Tibial nerve (tissue), 4 donors: Measurements from ENCODE around the gene GABRD. TPM values are rescaled to one million over a fixed set of nuclear protein-coding genes. Genes with fewer than 3 reads are reported as not detected.
"Not testable (repeated sequence)": the region's sequence is repeated elsewhere in the genome, so short reads cannot be mapped to it uniquely, and the experiment has no call there.

ENCODE experiments used
- DNase-seq, 2 donors: peaks; one replicate each; pipeline ENCODE4 v3.0.0-alpha.2; 2019; ENCODE audit warnings: low spot score in 2 of 2
- H3K27ac ChIP-seq, 4 donors: fragments of 200-600 bp; sonication (generic) in 3 of 4; one replicate each; pipeline ENCODE4 v1.5.1; 2017 to 2019; ENCODE audit warnings: mild to moderate bottlenecking in 1 of 4
- H3K27me3 ChIP-seq, 2 donors: fragments of 200-600 bp; sonication (generic) in 1 of 2; one replicate each; pipeline versions ENCODE4 v1.5.1 to v1.6.0; 2017 to 2019
- H3K36me3 ChIP-seq, 3 donors: fragments of 200-600 bp; sonication (generic); one replicate each; pipeline ENCODE4 v1.5.1; 2018 to 2019
- H3K4me1 ChIP-seq, 4 donors: fragments of 200-600 bp; sonication (generic) in 3 of 4; one replicate each; pipeline ENCODE4 v1.5.1; 2017 to 2019
- H3K4me3 ChIP-seq, 4 donors: fragments of 200-600 bp; sonication (generic) in 3 of 4; one replicate each; pipeline ENCODE4 v1.5.1; 2017 to 2019; ENCODE audit warnings: mild to moderate bottlenecking in 1 of 4, moderate library complexity in 1 of 4
- H3K9me3 ChIP-seq, 4 donors: fragments of 200-600 bp; sonication (generic) in 3 of 4; one replicate each; pipeline ENCODE4 v1.5.1; 2017 to 2019
- EP300 ChIP-seq, 2 donors: sonication (generic); formaldehyde crosslinking; IDR thresholded peaks; one replicate each; pipeline ENCODE4 v1.6.1; 2017; ENCODE audit warnings: antibody characterized with exemption in 2 of 2, mild to moderate bottlenecking in 1 of 2
- POLR2A ChIP-seq, 2 donors: fragments of 450-650 bp; IDR thresholded peaks; one replicate each; pipeline ENCODE4 v1.6.1; 2017; ENCODE audit warnings: antibody characterized with exemption in 2 of 2, mild to moderate bottlenecking in 2 of 2, moderate library complexity in 2 of 2
- WGBS, 2 donors: methylation state at CpG; one replicate each; pipeline ENCODE4 v1.1.5; 2018; 5-methylcytosine and 5-hydroxymethylcytosine counted together
- total RNA-seq, 4 donors: library from RNA; depleted of rRNA; stranded (reverse); fragments of >200 nt; gene quantifications; one replicate each; pipeline ENCODE4 v1.1.0, GENCODE V29; 2016
- TF ChIP-seq, protein P1 (sequence below), 5 experiments: fragments of 200-600 bp in 3 of 5; fragments of 450-650 bp in 2 of 5; sonication (generic) in 3 of 5; IDR thresholded peaks; one replicate each; pipeline ENCODE4 v1.5.1; 2016 to 2019; ENCODE audit warnings: antibody characterized with exemption in 5 of 5, mild to moderate bottlenecking in 3 of 5, moderate library complexity in 2 of 5

GABRD gene
- total RNA-seq, 4 donors from 2014 or later: 1.0 TPM; not detected in 3

DNA sequence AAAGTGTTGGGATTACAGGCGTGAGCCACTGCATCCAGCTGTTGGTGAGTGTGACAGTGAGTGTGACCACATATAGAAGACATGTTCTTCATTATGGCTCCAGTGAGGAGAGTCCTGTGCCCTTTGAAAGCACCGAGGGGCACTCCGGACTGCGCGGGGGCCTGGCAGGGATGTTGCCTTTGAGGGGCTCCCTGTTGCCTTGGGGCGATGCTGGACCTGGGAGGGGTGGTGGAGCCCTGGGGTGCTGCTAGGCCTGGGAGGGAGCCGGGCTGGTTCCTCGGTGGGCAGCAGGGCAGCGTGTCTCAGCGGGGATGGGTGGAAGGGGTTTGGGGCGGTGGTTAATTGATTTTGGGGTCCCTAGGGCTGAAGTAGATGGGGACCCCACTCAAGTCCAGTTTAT lies 41.0 kb upstream of the GABRD start:
- 81 to 90% methylated on average over 9 to 10 of the region's 11 CpGs for WGBS, 2 donors
- Histone ChIP-seq H3K27me3 (peaks cover 0 to 19% of the 10 kb centered on the region in 2 donors), H3K36me3 (no peaks in the 10 kb centered on the region), H3K27ac (no peak overlapping the region), H3K4me3 (no peak overlapping the region), H3K4me1 (no peaks in the 10 kb centered on the region), H3K9me3 (no peaks in the 10 kb centered on the region)
- DNase-seq: no peak
- TF ChIP-seq EP300 (IDR thresholded peaks at IDR 0.05): no peak
- TF ChIP-seq, protein P1, sequence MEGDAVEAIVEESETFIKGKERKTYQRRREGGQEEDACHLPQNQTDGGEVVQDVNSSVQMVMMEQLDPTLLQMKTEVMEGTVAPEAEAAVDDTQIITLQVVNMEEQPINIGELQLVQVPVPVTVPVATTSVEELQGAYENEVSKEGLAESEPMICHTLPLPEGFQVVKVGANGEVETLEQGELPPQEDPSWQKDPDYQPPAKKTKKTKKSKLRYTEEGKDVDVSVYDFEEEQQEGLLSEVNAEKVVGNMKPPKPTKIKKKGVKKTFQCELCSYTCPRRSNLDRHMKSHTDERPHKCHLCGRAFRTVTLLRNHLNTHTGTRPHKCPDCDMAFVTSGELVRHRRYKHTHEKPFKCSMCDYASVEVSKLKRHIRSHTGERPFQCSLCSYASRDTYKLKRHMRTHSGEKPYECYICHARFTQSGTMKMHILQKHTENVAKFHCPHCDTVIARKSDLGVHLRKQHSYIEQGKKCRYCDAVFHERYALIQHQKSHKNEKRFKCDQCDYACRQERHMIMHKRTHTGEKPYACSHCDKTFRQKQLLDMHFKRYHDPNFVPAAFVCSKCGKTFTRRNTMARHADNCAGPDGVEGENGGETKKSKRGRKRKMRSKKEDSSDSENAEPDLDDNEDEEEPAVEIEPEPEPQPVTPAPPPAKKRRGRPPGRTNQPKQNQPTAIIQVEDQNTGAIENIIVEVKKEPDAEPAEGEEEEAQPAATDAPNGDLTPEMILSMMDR (IDR thresholded peaks at IDR 0.05): no peak
- TF ChIP-seq POLR2A (IDR thresholded peaks at IDR 0.05): no peak

DNA sequence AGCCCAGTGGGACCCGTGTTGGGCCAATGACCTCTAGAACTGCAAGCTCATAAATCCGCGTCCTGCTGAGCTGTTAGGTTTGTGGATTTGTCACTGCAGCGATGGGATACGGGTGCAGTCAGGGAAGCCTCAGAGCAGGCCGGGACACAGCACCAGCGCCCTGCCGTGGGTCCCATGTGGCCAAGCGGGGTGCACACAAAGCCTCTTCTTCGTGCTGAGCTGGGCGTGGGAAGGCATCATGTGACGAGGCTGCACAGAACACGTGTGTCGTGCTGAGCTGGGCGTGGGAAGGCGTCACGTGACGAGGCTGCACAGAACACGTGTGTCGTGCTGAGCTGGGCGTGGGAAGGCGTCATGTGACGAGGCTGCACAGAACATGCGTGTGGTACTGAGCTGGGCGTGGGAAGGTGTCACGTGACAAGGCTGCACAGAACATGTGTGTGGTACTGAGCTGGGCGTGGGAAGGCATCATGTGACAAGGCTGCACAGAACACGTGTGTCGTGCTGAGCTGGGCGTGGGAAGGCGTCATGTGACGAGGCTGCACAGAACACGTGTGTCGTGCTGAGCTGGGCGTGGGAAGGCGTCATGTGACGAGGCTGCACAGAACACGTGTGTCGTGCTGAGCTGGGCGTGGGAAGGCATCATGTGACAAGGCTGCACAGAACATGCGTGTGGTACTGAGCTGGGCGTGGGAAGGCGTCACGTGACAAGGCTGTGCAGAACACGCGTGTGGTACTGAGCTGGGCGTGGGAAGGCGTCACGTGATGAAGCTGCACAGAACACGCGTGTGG lies 40.3 kb upstream of the GABRD start:
- H3K27ac ChIP-seq, DNase-seq, H3K4me1 ChIP-seq, H3K36me3 ChIP-seq, H3K4me3 ChIP-seq, H3K9me3 ChIP-seq: not testable (repeated sequence)
- WGBS, 2 donors: 91 to 93% methylated on average over 51 of the region's 51 CpGs
- peaks cover 0 to 11% of the 10 kb centered on the region in 2 donors for H3K27me3 ChIP-seq

DNA sequence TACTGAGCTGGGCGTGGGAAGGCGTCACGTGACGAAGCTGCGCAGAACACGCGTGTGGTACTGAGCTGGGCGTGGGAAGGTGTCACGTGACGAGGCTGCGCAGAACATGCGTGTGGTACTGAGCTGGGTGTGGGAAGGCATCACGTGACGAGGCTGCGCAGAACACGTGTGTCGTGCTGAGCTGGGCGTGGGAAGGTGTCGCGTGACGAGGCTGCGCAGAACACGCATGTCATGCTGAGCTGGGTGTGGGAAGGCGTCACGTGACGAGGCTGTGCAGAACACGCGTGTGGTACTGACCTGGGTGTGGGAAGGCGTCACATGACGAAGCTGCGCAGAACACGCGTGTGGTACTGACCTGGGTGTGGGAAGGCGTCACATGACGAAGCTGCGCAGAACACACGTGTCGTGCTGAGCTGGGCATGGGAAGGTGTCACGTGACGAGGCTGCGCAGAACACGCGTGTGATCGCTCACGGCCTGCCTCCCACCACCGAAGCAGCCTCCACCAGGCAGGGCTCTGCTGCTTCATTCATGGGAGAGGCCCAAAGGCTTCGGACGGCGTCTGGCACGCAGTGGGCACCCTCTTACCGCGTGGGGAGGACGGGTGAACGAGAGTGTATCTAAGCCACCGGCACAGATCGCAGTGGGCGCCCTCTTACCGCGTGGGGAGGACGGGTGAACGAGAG lies 39.5 kb upstream of the GABRD start:
- WGBS, 2 donors: 93 to 95% methylated on average over 48 to 53 of the region's 61 CpGs
- peaks cover 0 to 5% of the 10 kb centered on the region in 2 donors for H3K27me3 ChIP-seq

DNA sequence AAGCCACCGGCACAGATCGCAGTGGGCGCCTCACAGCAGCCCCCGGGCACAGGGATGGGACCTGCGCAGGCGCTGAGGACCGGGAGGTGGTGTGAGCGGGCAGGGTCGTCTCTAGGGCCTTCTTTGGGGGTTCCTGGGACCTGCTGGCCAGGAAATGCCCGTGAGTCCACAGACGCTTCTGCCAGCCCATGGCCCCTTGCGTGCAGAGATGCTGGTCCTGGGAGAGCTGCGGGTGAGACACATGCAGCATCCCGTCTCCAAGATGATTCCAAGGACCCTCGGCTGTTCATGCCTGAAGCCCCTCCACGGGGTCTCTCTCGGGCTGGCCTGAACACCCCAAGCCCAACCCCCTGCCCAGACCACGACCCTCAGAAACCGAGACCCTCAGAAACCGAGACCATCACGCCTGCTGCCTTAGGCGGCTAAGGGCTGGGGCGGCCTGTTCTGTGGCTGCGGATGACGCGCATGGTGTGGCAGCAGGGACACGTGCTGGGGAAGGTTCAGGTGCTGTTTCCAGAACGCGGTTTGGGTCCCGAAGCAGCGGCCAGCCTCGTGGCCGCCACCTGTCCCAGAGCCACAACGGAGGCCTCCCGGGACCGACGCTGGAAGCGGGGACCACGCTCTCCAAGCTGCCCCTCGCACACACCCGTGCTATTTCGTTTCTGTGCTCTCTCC lies 38.5 kb upstream of the GABRD start:
- TF ChIP-seq POLR2A (IDR thresholded peaks at IDR 0.05): no peak
- TF ChIP-seq EP300 (IDR thresholded peaks at IDR 0.05): no peak
- TF ChIP-seq, protein P1 (IDR thresholded peaks at IDR 0.05): no peak
- no peaks in the 10 kb centered on the region for H3K4me1 ChIP-seq
- no peaks in the 10 kb centered on the region for H3K9me3 ChIP-seq
- no peak for DNase-seq
- peaks cover 0 to 5% of the 10 kb centered on the region in 2 donors for H3K27me3 ChIP-seq
- no peak overlapping the region for H3K27ac ChIP-seq
- H3K4me3 ChIP-seq: no peak overlapping the region
- WGBS, 2 donors: 91% methylated on average over 29 to 35 of the region's 42 CpGs
- H3K36me3 ChIP-seq: no peaks in the 10 kb centered on the region

More for the DNA sequence above, 39.5 kb upstream of the GABRD start:
- no peaks in the 10 kb centered on the region for H3K9me3 ChIP-seq
- H3K4me1 ChIP-seq: no peaks in the 10 kb centered on the region
- H3K36me3 ChIP-seq: no peaks in the 10 kb centered on the region
- no peak overlapping the region for H3K27ac ChIP-seq
- TF ChIP-seq POLR2A (IDR thresholded peaks at IDR 0.05) (no peak), EP300 (IDR thresholded peaks at IDR 0.05) (no peak)
- TF ChIP-seq, protein P1 (IDR thresholded peaks at IDR 0.05): no peak
- no peak for DNase-seq
- H3K4me3 ChIP-seq: no peak overlapping the region

DNA sequence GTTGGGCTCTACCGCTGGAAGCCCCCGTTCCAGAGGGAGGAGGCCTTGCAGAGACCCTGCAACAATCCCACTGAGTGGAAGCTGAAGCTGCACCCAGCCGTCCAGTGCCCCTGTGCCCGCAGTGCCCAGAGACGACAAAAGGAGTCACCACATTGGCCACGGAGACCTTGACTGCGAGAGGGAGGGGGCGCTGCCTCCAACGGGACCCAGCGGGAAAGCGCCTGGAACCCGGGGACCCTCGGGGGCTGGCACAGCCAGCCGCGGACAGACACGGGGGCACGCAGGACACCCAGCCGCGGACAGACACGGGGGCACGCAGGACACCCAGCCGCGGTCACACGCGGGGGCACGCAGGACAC lies 38.0 kb upstream of the GABRD start:
- 96% methylated on average over 23 to 26 of the region's 26 CpGs for WGBS, 2 donors
- Histone ChIP-seq H3K36me3 (no peaks in the 10 kb centered on the region), H3K27me3 (peaks cover 0 to 5% of the 10 kb centered on the region in 2 donors), H3K27ac (no peak overlapping the region), H3K4me3 (no peak overlapping the region), H3K4me1 (no peaks in the 10 kb centered on the region), H3K9me3 (no peaks in the 10 kb centered on the region)
- TF ChIP-seq POLR2A (IDR thresholded peaks at IDR 0.05): no peak
- TF ChIP-seq EP300 (IDR thresholded peaks at IDR 0.05): no peak
- TF ChIP-seq, protein P1 (IDR thresholded peaks at IDR 0.05): no peak
- DNase-seq: no peak

DNA sequence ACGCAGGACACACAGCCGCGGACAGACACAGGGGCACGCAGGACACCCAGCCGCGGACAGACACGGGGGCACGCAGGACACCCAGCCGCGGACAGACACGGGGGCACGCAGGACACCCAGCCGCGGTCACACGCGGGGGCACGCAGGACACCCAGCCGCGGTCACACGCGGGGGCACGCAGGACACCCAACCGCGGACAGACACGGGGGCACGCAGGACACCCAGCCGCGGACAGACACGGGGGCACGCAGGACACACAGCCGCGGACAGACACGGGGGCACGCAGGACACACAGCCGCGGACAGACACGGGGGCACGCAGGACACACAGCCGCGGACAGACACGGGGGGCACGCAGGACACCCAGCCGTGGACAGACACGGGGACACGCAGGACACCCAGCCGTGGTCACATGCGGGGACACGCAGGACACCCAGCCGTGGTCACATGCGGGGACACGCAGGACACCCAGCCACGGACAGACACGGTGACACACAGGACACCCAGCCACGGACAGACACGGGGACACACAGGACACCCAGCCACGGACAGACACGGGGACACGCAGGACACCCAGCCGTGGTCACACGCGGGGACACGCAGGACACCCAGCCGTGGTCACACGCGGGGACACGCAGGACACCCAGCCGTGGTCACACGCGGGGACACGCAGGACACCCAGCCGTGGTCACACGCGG lies 37.4 kb upstream of the GABRD start:
- H3K27me3 ChIP-seq: peaks cover 0 to 12% of the 10 kb centered on the region in 2 donors
- not testable (repeated sequence) for H3K27ac ChIP-seq, DNase-seq, H3K4me3 ChIP-seq, H3K36me3 ChIP-seq, H3K9me3 ChIP-seq, H3K4me1 ChIP-seq
- 93 to 95% methylated on average over 56 to 71 of the region's 73 CpGs for WGBS, 2 donors
